GM13977 (cell line): ENCODE results near the gene NLRP5.
"Not testable (repeated sequence)": the region's sequence is repeated elsewhere in the genome, so short reads cannot be mapped to it uniquely, and the experiment has no call there.

Experiments
- DNase-seq: peaks from one replicate; pipeline ENCODE4 v3.0.0; 2012; ENCODE audit warnings: low spot score
- CTCF ChIP-seq: IDR thresholded peaks from 2 replicates; pipeline ENCODE4 v1.5.1; 2012; ENCODE audit warnings: mild to moderate bottlenecking, control low read depth; ENCODE audit not compliant: insufficient read depth; ENCODE audit errors: extremely low read depth, missing control alignments
- in situ Hi-C: fragments of 300-500 bp; cut with MboI; formaldehyde crosslinking; loops from one replicate; pipeline ENCODE4 v1.12.0; 2022; ENCODE audit warnings: low sequenced_read_pairs, low pct_unique_long_range_greater_than_20kb, mixed read lengths, inconsistent platforms; ENCODE audit not compliant: unreplicated experiment

Gene NLRP5

GRCh38 chr19:56101095-56101494 is 114.5 kb downstream of the NLRP5 start:
- DNase-seq = peak; percentile 19
- in situ Hi-C loops = no loop called here
- TF ChIP-seq CTCF = no peak

GRCh38 chr19:56101746-56102535 is 115.4 kb downstream of the NLRP5 start:
- no peak for TF ChIP-seq CTCF
- in situ Hi-C loops = no loop called here
- DNase-seq = peak; percentile 23

GRCh38 chr19:56103027-56103614 is 116.5 kb downstream of the NLRP5 start:
- TF ChIP-seq CTCF = no peak
- DNase-seq = peak; percentile 31
- in situ Hi-C loops = no loop called here

GRCh38 chr19:56104423-56104822 is 117.8 kb downstream of the NLRP5 start:
- in situ Hi-C loops = no loop called here
- TF ChIP-seq CTCF = no peak

GRCh38 chr19:56105090-56105701 is 118.6 kb downstream of the NLRP5 start:
- TF ChIP-seq CTCF = peak; percentile 72
- DNase-seq = no peak
- in situ Hi-C loops = no loop called here

More at GRCh38 chr19:56104423-56104822, 117.8 kb downstream of the NLRP5 start:
- no peak for DNase-seq

- DNase-seq, in situ Hi-C loops: not testable (repeated sequence)
Observed at GRCh38 chr19:56105831-56106396, 119.3 kb downstream of the NLRP5 start.
